HCT116 (cell line): Measurements from ENCODE around the gene CCDC158. TPM values are rescaled to one million over a fixed set of nuclear protein-coding genes. Genes with fewer than 3 reads are reported as not detected.

Experiments
- ATAC-seq: fragments of 200-7000 bp; cut with Tn5 transposase; 2 replicates; pipeline ENCODE4 v1.9.1; 2020; ENCODE audit warnings: mild to moderate bottlenecking, moderate library complexity
- BruUV-seq: library from RNA; stranded (reverse); fragments of 400-500 nt; replicated peaks from 2 replicates; lab custom pipeline; 2021; lab: Mats Ljungman, UMichigan
- CTCF ChIA-PET: fragments of 300-600 bp; sonication (Branson Sonifier 250); formaldehyde crosslinking; loops from one replicate; lab custom pipeline; 2021; ENCODE audit warnings: antibody characterized with exemption; lab: Charles Lee
- POLR2A ChIA-PET: fragments of 300-600, 350-600 bp; sonication (Branson Sonifier 250); formaldehyde crosslinking; loops from one replicate; lab custom pipeline; 2021; ENCODE audit warnings: antibody characterized with exemption; lab: Charles Lee
- RAD21 ChIA-PET, 2 experiments: fragments of 300-600 bp; sonication (Branson Sonifier 250); formaldehyde crosslinking; loops; one replicate each; lab custom pipeline; 2023; ENCODE audit warnings: low total read pairs in 2 of 2; ENCODE audit not compliant: uncharacterized antibody in 2 of 2, unreplicated experiment in 2 of 2, low non-redundant PET in 1 of 2; lab: Charles Lee
- DNase-seq: peaks from one replicate; pipeline ENCODE4 v3.0.0-alpha.2; 2010; ENCODE audit warnings: low read depth, low spot score
- H2AFZ ChIP-seq: fragments of 200-600 bp; shearing (Covaris generic), sonication (generic); 2 replicates; pipeline ENCODE4 v1.6.1; 2017; ENCODE audit warnings: low read depth, mixed run types, mixed read lengths, antibody characterized with exemption, low read length; ENCODE audit not compliant: poor library complexity, severe bottlenecking
- H3K27ac ChIP-seq: 2 replicates; pipeline ENCODE4 v1.5.1; 2012; ENCODE audit warnings: low read depth, low read length
- H3K27me3 ChIP-seq: fragments of 200-600 bp; sonication (generic); 2 replicates; pipeline ENCODE4 v1.6.1; 2016; ENCODE audit warnings: mixed run types, low read length, mixed read lengths; ENCODE audit not compliant: insufficient read depth
- H3K36me3 ChIP-seq, 2 experiments: fragments of 200-500 bp in 1 of 2; fragments of 200-600 bp in 1 of 2; sonication (Bioruptor generic) in 1 of 2; sonication (generic) in 1 of 2; 2 replicates each; pipeline versions ENCODE4 v1.5.1 to v1.6.1; 2014 to 2016; ENCODE audit warnings: low read length in 2 of 2, inconsistent platforms in 1 of 2, mixed read lengths in 1 of 2, mixed run types in 1 of 2; ENCODE audit not compliant: insufficient read depth in 2 of 2, control insufficient read depth in 1 of 2
- H3K4me1 ChIP-seq, 2 experiments: fragments of 200-600 bp in 1 of 2; sonication (generic) in 1 of 2; 2 replicates each; pipeline versions ENCODE4 v1.5.1 to v1.6.1; 2012 to 2017; ENCODE audit warnings: low read length in 2 of 2, inconsistent platforms in 1 of 2, mild to moderate bottlenecking in 1 of 2, mixed read lengths in 1 of 2, mixed run types in 1 of 2, moderate library complexity in 1 of 2; ENCODE audit not compliant: insufficient read depth in 2 of 2, control insufficient read depth in 1 of 2
- H3K4me2 ChIP-seq: fragments of 200-600 bp; sonication (generic); 2 replicates; pipeline ENCODE4 v1.6.1; 2017; ENCODE audit warnings: mixed run types, low read length, mixed read lengths
- H3K4me3 ChIP-seq, 2 experiments: fragments of 200-600 bp in 1 of 2; sonication (generic) in 1 of 2; replicated peaks in 1 of 2; 2 replicates each; pipeline ENCODE4 v1.5.1; 2011 to 2016; ENCODE audit warnings: low read length in 2 of 2, control low read depth in 1 of 2, low read depth in 1 of 2, mild to moderate bottlenecking in 1 of 2, mixed read lengths in 1 of 2, mixed run types in 1 of 2
- H3K79me2 ChIP-seq: fragments of 200-600 bp; sonication (generic); 2 replicates; pipeline ENCODE4 v1.6.1; 2017; ENCODE audit warnings: mild to moderate bottlenecking, mixed run types, low read length, moderate library complexity, mixed read lengths; ENCODE audit not compliant: insufficient read depth
- H3K9ac ChIP-seq: fragments of 200-600 bp; sonication (generic); 2 replicates; pipeline ENCODE4 v1.6.1; 2016; ENCODE audit warnings: low read length, mixed read lengths
- H3K9me2 ChIP-seq: fragments of 200-600 bp; sonication (generic), shearing (Covaris generic); 2 replicates; pipeline ENCODE4 v1.6.1; 2017; ENCODE audit warnings: mixed run types, mild to moderate bottlenecking, moderate library complexity; ENCODE audit not compliant: insufficient read depth
- H3K9me3 ChIP-seq, 2 experiments: fragments of 200-500 bp in 1 of 2; fragments of 200-600 bp in 1 of 2; sonication (Bioruptor generic) in 1 of 2; sonication (generic) in 1 of 2; 2 replicates each; pipeline ENCODE4 v1.6.1; 2014 to 2017; ENCODE audit warnings: low read length in 2 of 2, mixed read lengths in 2 of 2, inconsistent platforms in 1 of 2, low read depth in 1 of 2, mild to moderate bottlenecking in 1 of 2, mixed run types in 1 of 2, moderate library complexity in 1 of 2; ENCODE audit not compliant: control insufficient read depth in 1 of 2, insufficient read depth in 1 of 2
- H4K20me1 ChIP-seq: fragments of 200-600 bp; sonication (generic), shearing (Covaris generic); 2 replicates; pipeline ENCODE4 v1.6.1; 2017; ENCODE audit warnings: mixed run types, mild to moderate bottlenecking, moderate library complexity; ENCODE audit not compliant: insufficient read depth
- ATF3 ChIP-seq: IDR thresholded peaks from 2 replicates; pipeline ENCODE4 v1.6.1; 2012
- CBX3 ChIP-seq: IDR thresholded peaks from 2 replicates; pipeline ENCODE4 v1.6.1; 2012; ENCODE audit warnings: low read depth
- CEBPB ChIP-seq: IDR thresholded peaks from 2 replicates; pipeline ENCODE4 v1.6.1; 2012; ENCODE audit warnings: low read depth
- CTCF ChIP-seq, 3 experiments: fragments of 200-600 bp in 1 of 3; sonication (generic) in 1 of 3; IDR thresholded peaks in 2 of 3; conservative IDR thresholded peaks in 1 of 3; 2 replicates each; pipeline ENCODE4 v1.5.1; 2012 to 2017; ENCODE audit warnings: low read depth in 2 of 3, low read length in 2 of 3, antibody characterized with exemption in 1 of 3, borderline replicate concordance in 1 of 3, control low read depth in 1 of 3, mild to moderate bottlenecking in 1 of 3, mixed read lengths in 1 of 3, mixed run types in 1 of 3, moderate library complexity in 1 of 3; ENCODE audit not compliant: insufficient read depth in 1 of 3
- EGR1 ChIP-seq: IDR thresholded peaks from 2 replicates; pipeline ENCODE4 v1.6.1; 2012; ENCODE audit warnings: low read depth
- ELF1 ChIP-seq: IDR thresholded peaks from 2 replicates; pipeline ENCODE4 v1.6.1; 2012; ENCODE audit warnings: low read depth, borderline replicate concordance
- EZH2 ChIP-seq: fragments of 200-600 bp; sonication (generic); IDR thresholded peaks from 2 replicates; pipeline ENCODE4 v1.6.1; 2017; ENCODE audit warnings: antibody characterized with exemption, mixed run types
- EZH2phosphoT487 ChIP-seq: fragments of 200-600 bp; IDR thresholded peaks from 2 replicates; pipeline ENCODE4 v1.6.1; 2018; ENCODE audit warnings: antibody characterized with exemption, borderline replicate concordance
- FOSL1 ChIP-seq: IDR thresholded peaks from 2 replicates; pipeline ENCODE4 v1.6.1; 2012; ENCODE audit warnings: low read depth
- JUND ChIP-seq: IDR thresholded peaks from 2 replicates; pipeline ENCODE4 v1.6.1; 2012
- MAX ChIP-seq: IDR thresholded peaks from 2 replicates; pipeline ENCODE4 v1.6.1; 2012
- POLR2A ChIP-seq: IDR thresholded peaks from 2 replicates; pipeline ENCODE4 v1.7.0; 2011; ENCODE audit warnings: borderline replicate concordance; ENCODE audit not compliant: insufficient read depth, insufficient read length; ENCODE audit errors: extremely low read depth
- REST ChIP-seq: IDR thresholded peaks from 2 replicates; pipeline ENCODE4 v1.6.1; 2012; ENCODE audit warnings: low read depth
- SIN3A ChIP-seq: IDR thresholded peaks from 2 replicates; pipeline ENCODE4 v1.6.1; 2012; ENCODE audit warnings: low read depth
- SP1 ChIP-seq: IDR thresholded peaks from 2 replicates; pipeline ENCODE4 v1.6.1; 2012; ENCODE audit warnings: low read depth
- SRF ChIP-seq: IDR thresholded peaks from 2 replicates; pipeline ENCODE4 v1.6.1; 2012; ENCODE audit warnings: low read depth
- TCF7L2 ChIP-seq: IDR thresholded peaks from 2 replicates; pipeline ENCODE4 v1.7.0; 2011; ENCODE audit warnings: borderline replicate concordance, inconsistent platforms; ENCODE audit not compliant: insufficient read depth, insufficient read length; ENCODE audit errors: extremely low read depth
- ZNF274 ChIP-seq: fragments of 200-500 bp; sonication (Bioruptor generic); IDR thresholded peaks from 2 replicates; pipeline ENCODE4 v1.6.1; 2014; ENCODE audit warnings: mild to moderate bottlenecking, low read depth, low read length, inconsistent platforms
- intact Hi-C: fragments of 100-400 bp; cut with micrococcal nuclease; formaldehyde crosslinking; loops from 2 replicates; pipeline ENCODE4 v1.10.0; 2022
- total RNA-seq: library from RNA; stranded (reverse); gene quantifications from one replicate; pipeline ENCODE4 v1.2.1, GENCODE V29; 2021; ENCODE audit not compliant: unreplicated experiment

CCDC158 gene
- total RNA-seq, 1 experiment from 2014 or later, result not detected

- POLR2A ChIA-PET, result no interaction called here
Observed at GRCh38 chr4:76342191-76342590, 78.8 kb downstream of the CCDC158 start.

More at GRCh38 chr4:76342191-76342590, 78.8 kb downstream of the CCDC158 start:
- H3K27me3 ChIP-seq, result no peaks in the 10 kb centered on the region
- no peaks in the 10 kb centered on the region for H3K9me3 ChIP-seq
- H3K27ac ChIP-seq, result no peak overlapping the region
- no peaks in the 10 kb centered on the region for H3K4me1 ChIP-seq
- no peak overlapping the region for H3K4me2 ChIP-seq
- H3K9me2 ChIP-seq, result no peaks in the 10 kb centered on the region
- no peak overlapping the region for H3K4me3 ChIP-seq
- ATAC-seq, result no peak
- ChIA-PET RAD21 (no interaction called here), CTCF (no interaction called here)
- no peak overlapping the region for H2AFZ ChIP-seq
- intact Hi-C loops, result no loop called here
- TF ChIP-seq SRF (no peak), SP1 (no peak), EZH2 (no peak), TCF7L2 (no peak), MAX (no peak), FOSL1 (no peak), CTCF (IDR thresholded peaks at IDR 0.05 in 2 of 3, conservative IDR thresholded peaks at IDR 0.05 in 1 of 3; ENCODE audit: borderline replicate concordance in 1 of 3, insufficient read depth in 1 of 3, low read depth in 2 of 3, low read length in 2 of 3) (no peak), ZNF274 (no peak), EZH2phosphoT487 (no peak), JUND (no peak), POLR2A (no peak), CBX3 (no peak), ELF1 (no peak), ATF3 (no peak), SIN3A (no peak), EGR1 (no peak), REST (no peak), CEBPB (no peak)
- H4K20me1 ChIP-seq, result no peaks in the 10 kb centered on the region
- H3K79me2 ChIP-seq, result no peaks in the 10 kb centered on the region
- no TSS peak for BruUV-seq
- no peak for DNase-seq
- H3K9ac ChIP-seq, result no peak overlapping the region
- H3K36me3 ChIP-seq, result no peaks in the 10 kb centered on the region
